Stimulated activated CD8-positive, alpha-beta memory T cell treated with anti-CD3 and anti-CD28 coated beads, Interleukin-12 subunit alpha, Interleukin-12 subunit beta, amount 100 ng/mL, for 4 hours (primary cell): ENCODE data around the gene IWS1.
"Not testable (repeated sequence)": the region's sequence is repeated elsewhere in the genome, so short reads cannot be mapped to it uniquely, and the experiment has no call there.

Source experiments
- DNase-seq: peaks from one replicate; pipeline ENCODE4 v3.0.0-alpha.2; 2020; ENCODE audit warnings: low read depth

The IWS1 gene

DNA sequence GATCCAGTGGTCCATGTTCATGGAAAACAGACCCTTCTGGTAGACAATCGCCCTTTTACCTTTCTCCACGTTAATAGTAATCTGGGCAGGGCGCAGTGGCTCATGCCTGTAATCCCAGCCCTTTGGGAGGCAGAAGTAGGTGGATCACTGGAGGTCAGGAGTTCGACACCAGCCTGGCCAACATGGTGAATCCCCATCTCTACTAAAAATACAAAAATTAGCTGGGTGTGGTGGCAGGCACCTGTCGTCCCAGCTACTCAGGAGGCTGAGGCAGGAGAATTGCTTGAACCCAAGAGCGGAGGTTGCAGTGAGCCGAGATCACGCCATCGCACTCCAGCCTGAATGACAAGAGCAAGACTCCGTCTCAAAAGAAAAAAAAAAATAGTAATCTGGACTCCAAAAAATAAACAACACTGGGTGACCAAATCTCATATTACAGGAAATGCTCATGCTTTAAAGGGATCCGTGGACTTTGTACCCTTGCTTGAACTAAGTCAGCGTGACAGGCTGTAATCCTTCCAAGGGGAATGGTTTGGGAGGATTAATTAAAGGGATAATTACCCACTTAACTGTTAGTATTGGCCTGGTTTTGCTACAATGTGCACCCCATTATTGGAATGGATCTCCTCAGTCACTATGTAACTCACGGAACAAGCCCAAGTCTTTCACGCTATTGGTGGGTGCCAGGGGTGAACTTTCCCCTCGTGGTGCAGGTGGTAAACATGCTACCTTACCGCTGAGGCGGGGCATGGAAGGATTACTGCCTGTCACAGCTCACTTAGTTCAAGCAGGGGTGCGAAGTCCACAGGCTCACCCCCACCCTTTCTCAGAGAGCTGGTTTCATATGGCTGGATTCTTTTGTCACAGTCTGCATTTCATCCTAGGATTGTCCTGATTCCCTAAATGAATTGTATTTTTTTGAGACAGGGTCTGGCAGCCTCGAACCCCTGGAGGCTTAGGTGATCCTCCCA lies 71.4 kb downstream of the IWS1 start:
- no peak for DNase-seq

DNA sequence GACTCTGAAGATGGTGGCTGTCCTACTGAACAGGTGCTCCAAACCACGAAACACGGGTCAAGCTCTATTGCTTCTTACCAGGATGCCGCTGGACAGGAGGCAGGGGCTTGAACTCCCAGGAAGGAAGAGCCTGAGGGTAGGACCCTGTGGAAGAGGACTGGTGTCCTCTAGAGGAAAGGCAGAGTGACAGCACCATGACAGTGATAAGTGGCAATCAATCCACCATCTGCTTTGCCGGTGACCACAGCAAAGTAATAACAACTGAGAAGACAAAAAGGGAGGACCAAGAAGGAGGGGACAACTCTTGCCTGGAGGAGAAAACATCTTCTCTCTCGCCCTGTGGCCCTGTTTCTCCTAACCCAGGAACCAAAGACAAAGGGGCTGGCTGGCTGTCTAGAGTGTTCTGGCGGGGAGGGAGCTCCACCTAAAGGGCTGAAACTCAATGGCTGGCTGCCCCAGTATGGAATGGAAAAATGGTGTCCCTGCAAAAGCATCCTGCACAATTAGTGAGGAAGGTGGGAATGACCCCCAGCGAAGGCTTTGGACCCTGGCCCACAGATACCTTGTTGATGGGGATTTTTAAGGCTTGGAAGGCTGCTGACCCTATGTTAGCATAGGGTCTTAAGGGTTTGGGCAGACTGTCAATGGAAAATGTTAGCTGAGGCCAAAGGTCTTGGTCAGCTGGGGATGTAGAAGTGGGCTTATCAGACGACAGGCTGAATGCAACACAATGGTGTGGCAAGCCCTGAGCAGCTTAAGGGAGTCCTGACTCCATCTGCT lies 72.7 kb downstream of the IWS1 start:
- no peak for DNase-seq

DNA sequence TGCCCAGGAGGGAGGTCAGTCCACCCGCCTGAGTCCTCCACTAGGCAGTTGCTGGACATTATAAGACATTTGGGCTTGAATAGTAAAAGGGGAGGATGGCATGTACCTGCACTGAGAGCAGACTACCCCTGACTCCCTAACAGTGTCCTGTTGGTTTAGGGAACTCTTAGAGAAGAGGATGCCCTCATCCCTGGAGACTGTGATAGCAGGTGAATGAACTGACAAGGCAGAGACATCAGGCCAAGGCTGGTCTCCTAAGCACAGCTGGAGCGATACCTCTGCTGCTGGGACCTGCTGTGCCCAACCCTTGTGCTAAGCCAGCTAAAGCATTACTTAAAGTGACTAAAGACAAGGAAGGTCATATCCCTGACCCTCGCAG lies 73.3 kb downstream of the IWS1 start:
- DNase-seq, result no peak

DNA sequence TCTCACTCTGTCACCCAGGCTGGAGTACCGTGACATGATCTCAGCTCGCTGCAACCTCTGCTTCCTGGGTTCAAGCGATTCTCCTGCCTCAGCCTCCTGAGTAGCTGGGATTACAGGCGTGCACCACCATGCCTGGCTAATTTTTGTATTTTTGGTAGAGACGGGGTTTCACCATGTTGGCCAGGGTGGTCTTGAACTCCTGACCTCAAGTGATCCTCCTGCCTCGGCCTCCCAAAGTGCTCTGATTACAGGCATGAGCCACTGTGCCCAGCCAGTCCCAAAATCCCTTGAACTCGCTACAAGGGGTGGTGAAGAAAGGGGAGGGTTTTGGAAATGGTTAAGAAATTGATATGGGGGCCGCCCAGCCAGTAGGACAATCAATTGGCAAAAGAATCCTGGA lies 73.9 kb downstream of the IWS1 start:
- DNase-seq, result not testable (repeated sequence)

DNA sequence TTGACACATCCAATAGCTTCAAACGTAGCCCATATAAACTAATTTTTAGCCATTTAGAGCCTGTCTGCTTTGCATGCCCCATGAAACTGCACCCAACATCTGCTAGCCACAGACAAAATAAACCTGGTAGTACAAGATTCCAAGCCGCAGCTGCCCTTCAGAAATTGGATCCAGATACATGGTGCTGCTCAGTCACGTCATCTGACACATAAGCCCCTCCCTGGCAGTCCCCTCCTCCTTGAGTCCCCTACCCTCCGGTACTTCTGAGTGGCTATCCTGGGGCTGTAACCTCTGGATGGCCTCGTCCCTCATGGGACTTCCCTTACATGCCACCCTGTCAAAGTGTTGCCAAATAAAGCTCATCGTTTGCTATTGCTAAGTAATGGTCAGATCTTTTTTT lies 74.3 kb downstream of the IWS1 start:
- DNase-seq, result no peak

DNA sequence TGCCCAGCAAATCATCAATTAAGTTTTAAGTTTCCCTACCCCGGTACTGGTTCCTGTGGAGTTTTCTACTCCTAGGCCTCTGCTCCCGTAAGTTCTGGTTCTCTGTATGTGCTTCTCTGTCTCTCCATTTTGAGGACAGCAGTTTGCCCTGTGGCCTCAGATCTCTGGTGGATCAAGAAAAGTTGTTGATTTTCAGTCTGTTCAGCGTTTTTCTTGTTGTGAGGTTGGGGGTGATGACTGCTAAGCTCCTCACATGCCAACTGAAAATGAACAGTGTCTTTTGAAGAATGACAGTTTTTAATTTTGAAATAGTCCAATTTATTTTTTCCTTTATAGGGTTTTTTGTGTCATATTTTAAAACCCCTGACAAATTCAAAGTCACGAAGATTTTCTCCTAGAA lies 76.4 kb downstream of the IWS1 start:
- no peak for DNase-seq

DNA sequence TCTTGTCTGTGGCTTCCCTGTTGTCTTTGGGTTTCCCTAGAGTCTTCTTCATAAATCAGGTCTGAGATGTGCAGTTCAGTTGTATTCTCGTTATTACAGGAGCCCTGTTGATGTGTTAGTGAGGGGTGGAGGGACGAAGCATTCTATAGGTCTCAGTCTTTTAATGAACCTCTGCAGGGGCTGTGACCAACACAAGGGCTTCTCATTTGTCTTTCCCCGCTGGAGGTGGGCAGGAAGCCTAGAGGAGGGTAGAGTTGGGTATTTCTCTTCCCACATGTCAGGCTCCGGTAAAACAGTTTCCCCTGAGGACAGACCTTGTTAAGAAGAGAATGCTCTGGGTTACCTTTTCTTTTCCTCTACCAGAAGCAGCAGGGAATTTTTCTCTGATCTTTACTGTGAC lies 76.9 kb downstream of the IWS1 start:
- DNase-seq, result no peak

DNA sequence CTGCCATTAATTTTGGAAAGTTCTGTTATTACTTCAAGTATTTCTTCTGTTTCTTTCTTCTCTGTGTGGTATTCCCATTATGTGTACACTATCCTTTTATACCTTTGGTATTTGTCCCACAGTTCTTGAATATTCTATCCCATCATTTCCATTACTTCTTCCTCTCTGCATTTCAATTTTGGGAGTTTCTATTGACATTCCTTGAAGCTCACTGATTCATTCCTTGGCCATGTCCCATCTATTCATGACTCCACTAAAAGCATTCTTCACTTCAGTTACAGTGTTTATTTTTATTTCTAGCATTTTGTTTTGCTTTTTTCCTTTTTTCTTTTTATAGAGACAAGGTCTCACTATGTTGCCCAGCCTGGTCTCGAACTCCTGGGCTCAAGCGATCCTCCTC lies 77.8 kb downstream of the IWS1 start:
- DNase-seq, result no peak

DNA sequence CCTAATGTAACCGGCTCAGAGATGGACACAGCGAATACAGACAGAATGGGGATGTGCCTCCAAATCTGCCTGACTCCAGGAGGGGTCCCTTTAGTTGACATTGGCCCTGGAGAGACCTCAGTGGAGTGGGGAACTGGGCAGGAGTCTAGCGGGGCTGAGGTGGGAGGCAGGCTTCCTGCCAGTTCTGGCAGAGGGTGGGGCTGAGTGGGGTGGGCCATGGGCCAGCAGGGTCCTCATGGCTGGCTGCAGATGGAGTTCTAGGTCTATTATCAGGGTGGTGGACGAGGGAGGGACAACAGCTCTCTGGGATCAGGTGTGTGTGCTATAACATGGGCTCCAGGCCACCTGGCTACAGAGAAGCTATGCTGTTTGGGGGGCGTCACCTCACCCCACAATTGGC lies 86.9 kb downstream of the IWS1 start:
- DNase-seq, result no peak

DNA sequence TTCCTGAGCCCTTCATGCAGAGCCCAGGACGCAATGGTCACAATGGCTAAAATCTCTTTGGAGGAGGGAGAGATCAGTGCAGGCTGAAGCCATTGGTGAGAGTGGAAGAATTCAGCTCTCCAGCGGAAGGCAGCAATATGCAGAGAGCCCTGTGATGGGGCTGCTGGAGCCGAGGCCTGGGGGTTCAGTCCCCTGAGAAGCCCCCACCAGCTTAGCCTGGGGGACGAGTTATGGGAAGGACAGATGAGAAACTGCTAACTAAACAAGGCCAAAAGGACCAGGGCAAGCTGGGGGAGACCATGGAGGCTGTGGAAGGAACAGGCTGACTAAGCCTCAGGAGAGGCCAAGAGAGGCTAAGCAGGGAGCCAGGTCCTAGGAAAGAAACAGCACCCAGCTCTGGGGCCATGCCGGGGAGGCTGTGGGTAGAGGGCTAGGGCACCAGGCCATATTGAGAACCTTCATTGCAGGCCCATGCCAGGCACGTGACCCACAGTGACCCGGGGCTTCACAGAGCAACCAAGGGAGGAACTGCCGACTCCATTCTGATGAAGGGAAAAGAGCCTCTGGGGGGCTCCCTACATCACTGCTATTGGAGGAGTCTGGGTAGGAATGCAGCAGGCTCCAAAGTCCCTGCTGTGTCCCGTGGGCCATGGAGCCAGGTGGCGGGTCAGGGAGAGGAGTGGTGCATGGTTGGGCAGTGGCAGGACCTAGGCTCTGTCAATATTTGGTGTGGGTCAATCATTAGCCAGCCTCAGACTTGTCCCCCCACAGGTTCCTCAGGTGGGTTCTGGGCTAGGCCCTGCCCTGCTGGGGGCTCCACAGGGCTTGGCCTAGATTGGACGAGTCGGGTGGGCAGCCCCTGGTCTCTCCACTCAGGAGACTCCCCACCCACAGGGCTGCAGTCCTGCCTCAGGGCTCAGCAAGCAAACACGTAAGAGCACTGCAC lies 88.2 kb downstream of the IWS1 start:
- DNase-seq, result no peak

DNA sequence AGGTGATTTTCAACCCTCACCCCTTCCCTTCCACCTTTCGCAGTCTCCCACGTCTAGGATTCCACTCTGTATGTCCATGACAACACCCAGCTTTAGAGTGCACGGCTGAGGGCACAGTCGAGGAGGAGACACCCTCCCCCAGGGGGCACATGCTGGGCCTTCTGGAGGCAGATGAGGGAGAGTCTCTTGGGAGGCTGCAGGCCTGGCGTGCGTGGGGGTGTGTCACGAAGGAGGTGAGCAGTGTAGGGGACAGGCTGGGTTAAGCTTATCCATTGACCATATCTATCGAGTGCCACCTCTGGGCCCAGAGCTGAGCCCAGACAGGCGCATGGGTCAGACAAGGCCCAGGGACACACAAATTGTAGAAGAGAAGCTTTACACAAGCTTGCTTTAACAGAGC lies 89.2 kb downstream of the IWS1 start:
- DNase-seq, result no peak

DNA sequence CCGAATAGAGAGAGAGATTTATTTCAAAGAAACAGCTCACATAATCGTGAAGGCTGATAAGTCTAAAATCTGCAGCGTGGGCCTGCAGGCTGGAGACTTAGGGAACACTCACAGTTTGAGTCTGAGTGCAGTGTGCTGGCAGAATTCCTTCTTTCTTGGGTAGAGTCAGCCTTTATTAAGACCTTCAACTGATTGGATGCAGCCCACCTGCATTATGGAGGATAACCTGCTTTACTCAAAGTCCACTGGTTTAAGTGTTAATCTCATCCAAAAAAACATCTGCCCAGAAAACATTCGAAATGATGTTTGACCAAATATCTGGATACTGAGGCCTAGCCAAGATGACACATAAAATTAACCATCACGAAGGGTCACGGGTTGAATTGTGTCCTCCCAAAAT lies 91.8 kb downstream of the IWS1 start:
- DNase-seq, result no peak

DNA sequence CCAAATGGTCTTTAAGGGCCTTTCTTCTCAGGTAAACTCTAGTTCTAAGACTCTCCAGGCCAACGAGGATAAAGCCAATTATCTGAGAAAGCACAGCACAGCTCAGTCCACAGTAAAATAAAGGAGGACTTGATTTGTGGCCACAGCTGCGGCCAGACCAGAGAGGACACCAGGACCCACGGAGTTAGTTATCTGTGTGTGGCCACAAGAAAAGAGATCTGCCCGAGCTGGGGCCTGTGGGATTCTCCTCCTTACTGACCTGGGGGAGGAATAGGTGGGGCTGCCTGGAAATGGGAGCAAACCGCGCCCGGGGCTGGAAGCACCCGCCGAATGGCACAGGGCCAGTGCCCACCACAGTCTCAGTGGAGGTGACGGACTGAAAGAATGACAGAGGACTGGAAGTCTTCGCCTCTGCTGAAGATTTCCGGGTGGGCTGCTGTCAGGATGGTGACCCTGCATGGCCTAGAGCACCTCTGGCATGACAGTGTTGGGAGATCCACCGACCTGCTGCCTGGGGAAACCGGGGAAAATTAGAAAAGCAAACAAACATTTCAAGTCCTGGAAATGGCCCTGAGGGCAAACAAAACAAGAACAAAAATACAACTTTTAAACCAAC lies 94.8 kb downstream of the IWS1 start:
- DNase-seq, result no peak
